ENCODE data around the gene NCKAP5L. TPM values are rescaled to one million over a fixed set of nuclear protein-coding genes. Genes with fewer than 3 reads are reported as not detected.

NCKAP5L gene
- total RNA-seq, 4 donors from 2014 or later = 8.4 to 15.5 (median 10.4) TPM

GRCh38 chr12:49825360-49825970 lies 2.7 kb downstream of the NCKAP5L start:
- in situ Hi-C loops (cut with MboI; ENCODE audit: low sequenced_read_pairs in 4 of 4) = no loop called here
- peak in 1 of 2 donors; percentile 37 for ATAC-seq
- peak overlapping the region in 2 of 4 donors; percentile 14 to 19 for H3K4me3 ChIP-seq

GRCh38 chr12:49824895-49825294 lies 3.3 kb downstream of the NCKAP5L start:
- in situ Hi-C loops (cut with MboI; ENCODE audit: low sequenced_read_pairs in 4 of 4) (no loop called here), intact Hi-C loops (cut with DNase I; ENCODE audit: low total_unique reads) (loop anchor here (5.0 kb wide), 2 partner anchors 43 to 83 kb away; partner anchors contain the start of gene TMBIM6)
- ATAC-seq (peak; percentile 21 to 26), DNase-seq (peak in 1 of 2 donors; percentile 41)
- Histone ChIP-seq H3K27ac (peak overlapping the region; percentile 53 to 96 (median 90)), H3K27me3 (no peaks in the 10 kb centered on the region), H3K4me1 (peaks cover 54 to 76% of the 10 kb centered on the region in 2 donors), H3K4me3 (peak overlapping the region in 1 of 4 donors; percentile 19), H3K36me3 (no peaks in the 10 kb centered on the region), H3K9me3 (no peaks in the 10 kb centered on the region)
- TF ChIP-seq POLR2A (IDR thresholded peaks at IDR 0.05) (no peak), CTCF (IDR thresholded peaks at IDR 0.05 in 4 of 5, conservative IDR thresholded peaks at IDR 0.05 in 1 of 5) (no peak)

More at GRCh38 chr12:49825360-49825970, 2.7 kb downstream of the NCKAP5L start:
- peaks cover 54 to 75% of the 10 kb centered on the region in 2 donors for H3K4me1 ChIP-seq
- peak overlapping the region; percentile 53 to 96 (median 90) for H3K27ac ChIP-seq
- H3K27me3 ChIP-seq = no peaks in the 10 kb centered on the region
- peak in 1 of 2 donors; percentile 52 for DNase-seq
- intact Hi-C loops (cut with DNase I; ENCODE audit: low total_unique reads) = loop anchor here (5.0 kb wide), 2 partner anchors 43 to 83 kb away; partner anchors contain the start of gene TMBIM6
- H3K36me3 ChIP-seq = no peaks in the 10 kb centered on the region
- H3K9me3 ChIP-seq = no peaks in the 10 kb centered on the region
- no peak for TF ChIP-seq POLR2A (IDR thresholded peaks at IDR 0.05)
- TF ChIP-seq CTCF (IDR thresholded peaks at IDR 0.05 in 4 of 5, conservative IDR thresholded peaks at IDR 0.05 in 1 of 5) = no peak

GRCh38 chr12:49824416-49824815 lies 3.8 kb downstream of the NCKAP5L start:
- ATAC-seq (no peak), DNase-seq (no peak)
- no peak for TF ChIP-seq CTCF (IDR thresholded peaks at IDR 0.05 in 4 of 5, conservative IDR thresholded peaks at IDR 0.05 in 1 of 5)
- TF ChIP-seq POLR2A (IDR thresholded peaks at IDR 0.05) = no peak
- Histone ChIP-seq H3K27me3 (no peaks in the 10 kb centered on the region), H3K4me3 (no peak overlapping the region), H3K9me3 (no peaks in the 10 kb centered on the region), H3K36me3 (no peaks in the 10 kb centered on the region), H3K27ac (peak overlapping the region; percentile 53 to 96 (median 90)), H3K4me1 (peaks cover 54 to 81% of the 10 kb centered on the region in 2 donors)
- in situ Hi-C loops (cut with MboI; ENCODE audit: low sequenced_read_pairs in 4 of 4) (no loop called here), intact Hi-C loops (cut with DNase I; ENCODE audit: low total_unique reads) (no loop called here)

- peak overlapping the region; percentile 53 to 96 (median 90) for H3K27ac ChIP-seq
- in situ Hi-C loops (cut with MboI; ENCODE audit: low sequenced_read_pairs in 4 of 4) = no loop called here
- no peak overlapping the region for H3K4me3 ChIP-seq
- ATAC-seq = no peak
- H3K27me3 ChIP-seq = no peaks in the 10 kb centered on the region
- no peaks in the 10 kb centered on the region for H3K9me3 ChIP-seq
- TF ChIP-seq CTCF (IDR thresholded peaks at IDR 0.05 in 4 of 5, conservative IDR thresholded peaks at IDR 0.05 in 1 of 5) (no peak), POLR2A (IDR thresholded peaks at IDR 0.05) (no peak)
- peaks cover 52 to 78% of the 10 kb centered on the region in 2 donors for H3K4me1 ChIP-seq
- H3K36me3 ChIP-seq = no peaks in the 10 kb centered on the region
- intact Hi-C loops (cut with DNase I; ENCODE audit: low total_unique reads) = no loop called here
- DNase-seq = no peak
Measured at GRCh38 chr12:49823951-49824350, 4.3 kb downstream of the NCKAP5L start.
